ENCODE results near the gene TMEM220. TPM values are rescaled to one million over a fixed set of nuclear protein-coding genes. Genes with fewer than 3 reads are reported as not detected.

TMEM220 gene
- total and polyA plus RNA-seq, 2 experiments from 2014 or later, result 10.5 to 30.0 TPM

DNA sequence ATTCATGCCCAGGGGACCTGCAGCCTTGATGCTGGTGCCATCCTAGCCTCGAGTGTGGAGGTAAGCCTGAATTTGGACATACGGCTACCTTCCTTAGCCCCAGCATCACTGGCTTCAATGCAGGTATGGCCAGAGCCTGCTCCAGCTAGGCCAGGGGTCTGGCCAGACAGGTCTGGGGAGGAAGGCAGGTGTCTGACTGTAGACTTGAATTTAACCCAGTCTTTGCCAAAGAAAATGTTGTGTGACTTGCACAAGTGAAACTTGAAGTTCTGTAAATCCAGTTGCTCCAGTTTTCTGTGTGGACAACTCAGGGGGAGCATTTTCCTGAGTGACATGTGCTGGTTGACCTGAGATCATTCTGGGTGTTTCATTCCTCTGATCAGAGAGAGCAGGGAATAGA lies 41.3 kb upstream of the TMEM220 start:
- Histone ChIP-seq H3K79me2 (no peaks in the 10 kb centered on the region), H2AFZ (no peak overlapping the region), H3K9me3 (ENCODE audit: low read depth) (no peaks in the 10 kb centered on the region), H3K9me2 (replicated peaks; ENCODE audit: insufficient read depth) (no peaks in the 10 kb centered on the region), H3K4me2 (no peak overlapping the region), H4K20me1 (ENCODE audit: insufficient read depth, poor library complexity, severe bottlenecking) (no peaks in the 10 kb centered on the region), H3K27me3 (no peaks in the 10 kb centered on the region), H3K4me1 (ENCODE audit: insufficient read depth) (no peaks in the 10 kb centered on the region), H3K27ac (no peak overlapping the region), H3K36me3 (replicated peaks; ENCODE audit: insufficient read depth, low read depth) (no peaks in the 10 kb centered on the region), H3K4me3 (no peak overlapping the region)
- TF ChIP-seq, protein P1, sequence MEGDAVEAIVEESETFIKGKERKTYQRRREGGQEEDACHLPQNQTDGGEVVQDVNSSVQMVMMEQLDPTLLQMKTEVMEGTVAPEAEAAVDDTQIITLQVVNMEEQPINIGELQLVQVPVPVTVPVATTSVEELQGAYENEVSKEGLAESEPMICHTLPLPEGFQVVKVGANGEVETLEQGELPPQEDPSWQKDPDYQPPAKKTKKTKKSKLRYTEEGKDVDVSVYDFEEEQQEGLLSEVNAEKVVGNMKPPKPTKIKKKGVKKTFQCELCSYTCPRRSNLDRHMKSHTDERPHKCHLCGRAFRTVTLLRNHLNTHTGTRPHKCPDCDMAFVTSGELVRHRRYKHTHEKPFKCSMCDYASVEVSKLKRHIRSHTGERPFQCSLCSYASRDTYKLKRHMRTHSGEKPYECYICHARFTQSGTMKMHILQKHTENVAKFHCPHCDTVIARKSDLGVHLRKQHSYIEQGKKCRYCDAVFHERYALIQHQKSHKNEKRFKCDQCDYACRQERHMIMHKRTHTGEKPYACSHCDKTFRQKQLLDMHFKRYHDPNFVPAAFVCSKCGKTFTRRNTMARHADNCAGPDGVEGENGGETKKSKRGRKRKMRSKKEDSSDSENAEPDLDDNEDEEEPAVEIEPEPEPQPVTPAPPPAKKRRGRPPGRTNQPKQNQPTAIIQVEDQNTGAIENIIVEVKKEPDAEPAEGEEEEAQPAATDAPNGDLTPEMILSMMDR (IDR thresholded peaks at IDR 0.05; ENCODE audit: poor library complexity), result no peak
- TF ChIP-seq EZH2 (IDR thresholded peaks at IDR 0.05; ENCODE audit: borderline replicate concordance), result no peak
- TF ChIP-seq EZH2phosphoT487 (IDR thresholded peaks at IDR 0.05; ENCODE audit: low read depth, severe bottlenecking, unreplicated experiment), result no peak
- WGBS (ENCODE audit: low lambda C conversion rate, missing lambda C conversion rate), result 75% methylated on average over 2 of the region's 2 CpGs
- DNase-seq (ENCODE audit: low spot score), result no peak

DNA sequence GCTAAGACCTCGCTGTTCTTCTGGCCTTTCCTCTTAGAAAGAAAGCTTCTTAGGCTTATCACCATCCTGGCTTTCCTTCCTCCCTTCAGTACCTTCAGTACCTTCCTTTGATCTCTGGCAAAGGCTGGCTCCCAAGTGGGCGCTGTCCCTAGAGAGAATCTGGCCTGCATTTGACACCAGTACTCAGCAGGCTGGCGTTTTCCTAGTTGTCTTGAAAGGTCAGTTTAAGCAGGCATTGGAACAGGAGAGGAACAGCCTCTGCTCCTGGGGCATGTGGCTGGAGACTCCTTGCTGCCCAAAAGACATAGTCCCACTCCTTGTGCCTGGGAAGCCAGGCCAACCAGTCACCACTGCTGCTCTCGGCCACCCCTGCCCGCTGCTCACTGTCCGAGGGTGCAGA lies 40.0 kb upstream of the TMEM220 start:
- H3K9me2 ChIP-seq (replicated peaks; ENCODE audit: insufficient read depth), result no peaks in the 10 kb centered on the region
- no peak overlapping the region for H3K4me3 ChIP-seq
- WGBS (ENCODE audit: low lambda C conversion rate, missing lambda C conversion rate), result 94% methylated on average over 6 of the region's 6 CpGs

DNA sequence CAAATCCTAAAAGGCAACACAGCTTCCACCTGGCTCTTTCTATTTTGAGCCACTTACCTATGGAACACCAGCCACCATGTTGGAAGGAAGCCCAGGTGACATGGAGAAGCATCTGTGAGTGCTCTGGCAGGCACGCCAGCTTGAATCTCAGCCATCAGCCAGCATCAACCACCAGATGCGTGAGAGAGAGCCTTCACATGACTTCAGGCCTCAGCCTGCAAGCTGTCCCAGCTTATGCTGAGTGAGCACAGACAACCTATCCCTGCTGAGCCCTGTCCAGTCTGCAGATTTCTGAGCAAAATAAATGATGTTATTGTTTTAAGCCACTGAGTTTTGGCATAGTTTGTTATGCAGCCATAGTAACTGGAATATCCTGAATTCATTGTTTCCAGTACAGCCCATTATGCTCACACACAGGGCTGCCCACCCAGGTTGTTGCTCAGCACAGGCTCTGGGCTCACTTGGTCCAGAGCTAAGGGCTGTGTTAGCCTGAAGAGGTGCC lies 39.0 kb upstream of the TMEM220 start:
- H4K20me1 ChIP-seq (ENCODE audit: insufficient read depth, poor library complexity, severe bottlenecking), result no peaks in the 10 kb centered on the region
- 76% methylated on average over 2 of the region's 2 CpGs for WGBS (ENCODE audit: low lambda C conversion rate, missing lambda C conversion rate)
- H3K4me1 ChIP-seq (ENCODE audit: insufficient read depth), result no peaks in the 10 kb centered on the region
- no peaks in the 10 kb centered on the region for H3K79me2 ChIP-seq
- no peak overlapping the region for H2AFZ ChIP-seq
- no peak for TF ChIP-seq EZH2 (IDR thresholded peaks at IDR 0.05; ENCODE audit: borderline replicate concordance)
- TF ChIP-seq EZH2phosphoT487 (IDR thresholded peaks at IDR 0.05; ENCODE audit: low read depth, severe bottlenecking, unreplicated experiment), result no peak
- TF ChIP-seq, protein P1 (IDR thresholded peaks at IDR 0.05; ENCODE audit: poor library complexity), result no peak
- no peak overlapping the region for H3K4me3 ChIP-seq
- H3K9me2 ChIP-seq (replicated peaks; ENCODE audit: insufficient read depth), result no peaks in the 10 kb centered on the region
- no peaks in the 10 kb centered on the region for H3K36me3 ChIP-seq (replicated peaks; ENCODE audit: insufficient read depth, low read depth)
- H3K4me2 ChIP-seq, result no peak overlapping the region
- H3K9me3 ChIP-seq (ENCODE audit: low read depth), result no peaks in the 10 kb centered on the region
- no peak for DNase-seq (ENCODE audit: low spot score)
- no peak overlapping the region for H3K27ac ChIP-seq
- no peaks in the 10 kb centered on the region for H3K27me3 ChIP-seq

More for the DNA sequence above, 40.0 kb upstream of the TMEM220 start:
- no peaks in the 10 kb centered on the region for H3K79me2 ChIP-seq
- H3K27me3 ChIP-seq, result no peaks in the 10 kb centered on the region
- no peaks in the 10 kb centered on the region for H3K36me3 ChIP-seq (replicated peaks; ENCODE audit: insufficient read depth, low read depth)
- H3K4me1 ChIP-seq (ENCODE audit: insufficient read depth), result no peaks in the 10 kb centered on the region
- H4K20me1 ChIP-seq (ENCODE audit: insufficient read depth, poor library complexity, severe bottlenecking), result no peaks in the 10 kb centered on the region
- H3K27ac ChIP-seq, result no peak overlapping the region
- H2AFZ ChIP-seq, result no peak overlapping the region
- H3K9me3 ChIP-seq (ENCODE audit: low read depth), result no peaks in the 10 kb centered on the region
- no peak for DNase-seq (ENCODE audit: low spot score)
- H3K4me2 ChIP-seq, result no peak overlapping the region
- TF ChIP-seq, protein P1 (IDR thresholded peaks at IDR 0.05; ENCODE audit: poor library complexity), result no peak
- no peak for TF ChIP-seq EZH2phosphoT487 (IDR thresholded peaks at IDR 0.05; ENCODE audit: low read depth, severe bottlenecking, unreplicated experiment)
- TF ChIP-seq EZH2 (IDR thresholded peaks at IDR 0.05; ENCODE audit: borderline replicate concordance), result no peak

Measured in hepatocyte (in vitro differentiated cells).